K562 (cell line): Measurements from ENCODE around the gene TSPYL2. TPM values are rescaled to one million over a fixed set of nuclear protein-coding genes. Genes with fewer than 3 reads are reported as not detected.

Experiments used
- ATAC-seq: fragments of 200-7000 bp; cut with Tn5 transposase; 3 replicates; pipeline ENCODE4 v1.9.1; 2020; ENCODE audit warnings: moderate library complexity
- BruUV-seq: library from RNA; stranded (reverse); fragments of 400-500 nt; replicated peaks from 2 replicates; lab custom pipeline; 2021; lab: Mats Ljungman, UMichigan
- CTCF ChIA-PET: fragments of 300-600 bp; formaldehyde crosslinking; extraction: SDS; loops from one replicate; lab custom pipeline; 2021; ENCODE audit warnings: low intra/inter-chr PET ratio; lab: Yijun Ruan, JAX
- POLR2A ChIA-PET: fragments of 300-600, 350-650 bp; sonication (Branson Sonifier 250); formaldehyde crosslinking; extraction: SDS; loops from one replicate; lab custom pipeline; 2021; ENCODE audit warnings: antibody characterized with exemption, inconsistent platforms; lab: Yijun Ruan, JAX
- DNase-seq, 4 experiments: peaks; one replicate each; pipeline versions ENCODE4 v3.0.0 to v3.0.0-alpha.2; 2011 to 2018; ENCODE audit warnings: low spot score in 3 of 4, mixed read lengths in 3 of 4; ENCODE audit errors: extremely low read depth in 1 of 4
- FAIRE-seq: peaks from 2 replicates; lab custom pipeline; 2011; peaks lifted over from hg19 to GRCh38; lab: Jason Lieb, UNC
- H2AFZ ChIP-seq: 2 replicates; pipeline ENCODE4 v1.6.0; 2011; ENCODE audit warnings: low read depth, low read length, control low read depth, inconsistent platforms
- H3K27ac ChIP-seq: fragments of 200-600 bp; 3 replicates; pipeline ENCODE4 v1.8.0; 2011; ENCODE audit warnings: low read depth, mild to moderate bottlenecking, control low read depth, inconsistent platforms, low read length, moderate library complexity, mixed read lengths; ENCODE audit errors: extremely low read depth
- H3K27me3 ChIP-seq, 2 experiments: fragments of 300-600 bp in 1 of 2; 2 replicates in 1 of 2; 3 replicates in 1 of 2; pipeline versions ENCODE4 v1.6.0 to v1.8.0; 2011; ENCODE audit warnings: inconsistent platforms in 2 of 2, low read length in 2 of 2, mild to moderate bottlenecking in 1 of 2, mixed read lengths in 1 of 2, moderate library complexity in 1 of 2; ENCODE audit not compliant: control insufficient read depth in 2 of 2, insufficient read depth in 2 of 2
- H3K36me3 ChIP-seq: fragments of 300-600 bp; 3 replicates; pipeline ENCODE4 v1.8.0; 2011; ENCODE audit warnings: mild to moderate bottlenecking, low read length, inconsistent platforms; ENCODE audit not compliant: control insufficient read depth, insufficient read depth
- H3K4me1 ChIP-seq, 2 experiments: fragments of 200-600 bp in 1 of 2; replicated peaks in 1 of 2; 2 replicates in 1 of 2; 3 replicates in 1 of 2; pipeline versions ENCODE4 v1.5.1 to v1.8.0; 2011; ENCODE audit warnings: inconsistent platforms in 2 of 2, low read length in 2 of 2, mild to moderate bottlenecking in 1 of 2, mixed read lengths in 1 of 2, moderate library complexity in 1 of 2; ENCODE audit not compliant: control insufficient read depth in 2 of 2, insufficient read depth in 2 of 2
- H3K4me2 ChIP-seq: 2 replicates; pipeline ENCODE4 v1.6.1; 2011; ENCODE audit warnings: low read length, control low read depth, inconsistent platforms, mixed read lengths; ENCODE audit not compliant: insufficient read depth
- H3K4me3 ChIP-seq: fragments of 200-600 bp; sonication (generic), shearing (Covaris generic); 2 replicates; pipeline ENCODE4 v1.5.1; 2016; ENCODE audit warnings: control low read depth, inconsistent platforms
- H3K79me2 ChIP-seq: fragments of 200-600 bp; 3 replicates; pipeline ENCODE4 v1.8.0; 2011; ENCODE audit warnings: low read length, inconsistent platforms; ENCODE audit not compliant: control insufficient read depth, insufficient read depth
- H3K9ac ChIP-seq, 2 experiments: 2 replicates each; pipeline versions ENCODE4 v1.6.0 to v1.6.1; 2011; ENCODE audit warnings: low read depth in 2 of 2, low read length in 2 of 2, control low read depth in 1 of 2, inconsistent platforms in 1 of 2, mild to moderate bottlenecking in 1 of 2, mixed read lengths in 1 of 2; ENCODE audit not compliant: insufficient read depth in 1 of 2
- H3K9me1 ChIP-seq: one replicate; pipeline ENCODE4 v1.6.0; 2011; ENCODE audit warnings: inconsistent platforms, mild to moderate bottlenecking, low read length, moderate library complexity; ENCODE audit not compliant: control insufficient read depth, insufficient read depth
- H3K9me3 ChIP-seq: replicated peaks from 2 replicates; pipeline ENCODE4 v1.5.1; 2011; ENCODE audit warnings: low read depth, low read length, inconsistent platforms; ENCODE audit not compliant: control insufficient read depth, insufficient read depth
- H4K20me1 ChIP-seq: replicated peaks from 2 replicates; pipeline ENCODE4 v1.6.1; 2011; ENCODE audit warnings: low read length, inconsistent platforms, mixed read lengths; ENCODE audit not compliant: control insufficient read depth, insufficient read depth
- CBX8 ChIP-seq: fragments of 200-600 bp; sonication (generic); IDR thresholded peaks from 2 replicates; pipeline ENCODE4 v1.6.1; 2012; ENCODE audit warnings: borderline replicate concordance, mixed run types, low read depth, mild to moderate bottlenecking, moderate library complexity, mixed read lengths, low read length, control low read depth, inconsistent platforms; ENCODE audit not compliant: poor library complexity, severe bottlenecking; ENCODE audit errors: extremely low read depth
- CREM ChIP-seq: IDR thresholded peaks from 2 replicates; pipeline ENCODE4 v1.6.1; 2014; ENCODE audit warnings: antibody characterized with exemption, low read depth
- DPF2 ChIP-seq: fragments of 450-650 bp; IDR thresholded peaks from 2 replicates; pipeline ENCODE4 v1.6.1; 2016
- FOXK1 ChIP-seq: sonication (generic); formaldehyde crosslinking; IDR thresholded peaks from 2 replicates; pipeline ENCODE4 v1.8.0; 2022; ENCODE audit warnings: missing genetic modification reagents, mild to moderate bottlenecking, borderline replicate concordance
- PML ChIP-seq: IDR thresholded peaks from 2 replicates; pipeline ENCODE4 v1.6.1; 2012; ENCODE audit warnings: low read length, inconsistent platforms
- RAD21 ChIP-seq, 2 experiments: fragments of 250-450 bp in 1 of 2; fragments of 450-650 bp in 1 of 2; sonication (Bioruptor Pico) in 1 of 2; formaldehyde crosslinking in 1 of 2; IDR thresholded peaks in 1 of 2; conservative IDR thresholded peaks in 1 of 2; 2 replicates each; pipeline versions ENCODE4 v1.4.0 to v1.8.0; 2020 to 2022; ENCODE audit warnings: mild to moderate bottlenecking in 2 of 2, moderate library complexity in 1 of 2
- RBBP5 ChIP-seq: fragments of 200-600 bp; sonication (generic); IDR thresholded peaks from 2 replicates; pipeline ENCODE4 v1.6.1; 2012; ENCODE audit warnings: borderline replicate concordance, mild to moderate bottlenecking, low read length, control low read depth, inconsistent platforms; ENCODE audit not compliant: insufficient read depth, poor library complexity, severe bottlenecking
- RBM14 ChIP-seq: fragments of 200-400 bp; formaldehyde crosslinking; IDR thresholded peaks from 2 replicates; pipeline ENCODE4 v1.6.1; 2018; ENCODE audit warnings: low read depth, mild to moderate bottlenecking, low read length, moderate library complexity, borderline replicate concordance; ENCODE audit not compliant: insufficient read depth
- SAP30 ChIP-seq: fragments of 200-600 bp; sonication (generic); IDR thresholded peaks from 2 replicates; pipeline ENCODE4 v1.6.1; 2012; ENCODE audit warnings: borderline replicate concordance, low read depth, mild to moderate bottlenecking, moderate library complexity, low read length, control low read depth, inconsistent platforms; ENCODE audit not compliant: insufficient read depth, poor library complexity, severe bottlenecking
- TAF9B ChIP-seq: fragments of 450-650 bp; IDR thresholded peaks from 2 replicates; pipeline ENCODE4 v1.6.1; 2018; ENCODE audit warnings: mild to moderate bottlenecking; ENCODE audit not compliant: partially characterized antibody
- XRCC5 ChIP-seq: fragments of 200-400 bp; formaldehyde crosslinking; IDR thresholded peaks from 2 replicates; pipeline ENCODE4 v1.6.1; 2017; ENCODE audit warnings: low read depth, mild to moderate bottlenecking, low read length
- ZNF184 ChIP-seq: sonication (generic); formaldehyde crosslinking; IDR thresholded peaks from 2 replicates; pipeline ENCODE4 v1.5.0; 2020; ENCODE audit warnings: missing genetic modification reagents
- ZNF324 ChIP-seq: fragments of 250-450 bp; sonication (Bioruptor Pico); IDR thresholded peaks from 2 replicates; pipeline ENCODE4 v1.4.0; 2020; ENCODE audit warnings: mild to moderate bottlenecking
- ZNF561 ChIP-seq: fragments of 450-650 bp; formaldehyde crosslinking; conservative IDR thresholded peaks from 2 replicates; pipeline ENCODE4 v1.4.0; 2020; ENCODE audit warnings: mild to moderate bottlenecking, moderate library complexity
- ZSCAN29 ChIP-seq: fragments of 450-650 bp; IDR thresholded peaks from 2 replicates; pipeline ENCODE4 v1.6.1; 2017
- WGBS: fragments of 100-300 bp; shearing (Covaris generic); methylation state at CpG from one replicate; pipeline ENCODE4 v1.1.6; 2016; ENCODE audit warnings: low coverage, mixed read lengths; ENCODE audit not compliant: insufficient coverage; ENCODE audit errors: missing lambda C conversion rate; 5-methylcytosine and 5-hydroxymethylcytosine counted together
- in situ Hi-C: fragments of 300-500 bp; cut with MboI; formaldehyde crosslinking; loops from 4 replicates; pipeline ENCODE4 v1.15.0; 2018; ENCODE audit warnings: inconsistent platforms, mixed read lengths
- intact Hi-C: fragments of 100-400 bp; cut with micrococcal nuclease; formaldehyde crosslinking; loops from 2 replicates; pipeline ENCODE4 v1.14.2; 2022
- polyA plus RNA-seq, 8 experiments: library from polyadenylated mRNA; depleted of rRNA in 4 of 8; stranded (reverse) in 5 of 8; unstranded in 3 of 8; fragments of >200 nt; fragmentation: Nextera tagmentation in 2 of 8; fragmentation: Illumina TruSeq in 1 of 8; extraction: Ambion mirVana in 2 of 8; extraction: Trizol in 1 of 8; gene quantifications; 2 replicates each; pipeline versions ENCODE4 v1.2.1 to v1.2.3, GENCODE V29; 2011 to 2014; ENCODE audit warnings: inconsistent platforms in 1 of 8, missing spikeins in 1 of 8
- total RNA-seq, 7 experiments: library from RNA; depleted of rRNA in 6 of 7; stranded (reverse); fragments of >200 nt in 6 of 7; fragmentation: Illumina TruSeq in 2 of 7; extraction: Trizol in 2 of 7; gene quantifications; 2 replicates each; pipeline versions ENCODE4 v1.2.1 to v1.2.3, GENCODE V29; 2011 to 2021; ENCODE audit warnings: low replicate concordance in 1 of 7
- TF ChIP-seq, protein P1 (sequence below): sonication (generic); formaldehyde crosslinking; IDR thresholded peaks from 2 replicates; pipeline ENCODE4 v1.8.1; 2023; ENCODE audit warnings: missing genetic modification reagents, mild to moderate bottlenecking, borderline replicate concordance

Gene TSPYL2
- total and polyA plus RNA-seq, 9 of the 15 experiments (the other 6 are each of a cell fraction or from before 2014, with no cell fraction given) = 0.41 to 20.0 (median 10.8) TPM

DNA sequence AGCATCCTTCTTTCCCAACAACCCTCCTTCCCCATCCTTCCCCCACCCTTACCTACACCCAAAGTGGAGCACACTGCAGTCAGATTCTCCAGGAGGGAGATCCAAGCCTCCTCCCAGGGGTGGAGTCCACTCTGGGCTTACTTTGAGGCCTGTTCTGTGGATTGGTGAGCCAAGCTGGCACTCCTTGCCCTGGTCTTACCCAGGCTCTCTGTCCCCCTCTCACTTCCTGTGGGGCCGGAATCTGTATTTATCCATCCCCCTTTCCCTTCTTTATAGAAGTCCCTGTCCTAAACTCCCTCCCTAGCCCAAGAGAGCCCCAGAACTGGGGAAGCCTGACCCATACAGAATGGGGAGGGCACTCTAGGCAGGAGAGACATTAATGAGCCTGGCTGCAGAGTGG is 3.2 kb upstream of the TSPYL2 start:
- Histone ChIP-seq H3K79me2 (peaks cover 10% of the 10 kb centered on the region), H3K9ac (no peak overlapping the region), H3K27ac (no peak overlapping the region), H3K27me3 (no peaks in the 10 kb centered on the region; a peak in 1 of 5 replicates), H3K4me1 (peaks cover 0 to 20% of the 10 kb centered on the region in 2 experiments; a peak in 3 of 5 replicates), H3K9me1 (no peaks in the 10 kb centered on the region), H2AFZ (no peak overlapping the region), H3K9me3 (no peaks in the 10 kb centered on the region), H3K4me2 (no peak overlapping the region), H4K20me1 (0 out of 2 replicates have a peak, but pooled peaks cover 3% of the 10 kb centered on the region), H3K4me3 (no peak overlapping the region), H3K36me3 (peaks cover 2% of the 10 kb centered on the region; the same call in 1 of the 3 replicates)
- intact Hi-C loops = loop anchor here (10.0 kb wide), 1 partner anchor 146 kb away; the partner anchor contains the start of gene KDM5C
- BruUV-seq = no TSS peak
- FAIRE-seq (no peak), DNase-seq (no peak), ATAC-seq (no peak)
- 0% methylated on average over 1 of the region's 1 CpG for WGBS
- in situ Hi-C loops = no loop called here
- ChIA-PET POLR2A (no interaction called here), CTCF (no interaction called here)
- TF ChIP-seq ZNF184 (CRISPR knock-in tag) = no peak
- TF ChIP-seq RBM14 = no peak
- TF ChIP-seq DPF2 = no peak
- TF ChIP-seq, protein P1, sequence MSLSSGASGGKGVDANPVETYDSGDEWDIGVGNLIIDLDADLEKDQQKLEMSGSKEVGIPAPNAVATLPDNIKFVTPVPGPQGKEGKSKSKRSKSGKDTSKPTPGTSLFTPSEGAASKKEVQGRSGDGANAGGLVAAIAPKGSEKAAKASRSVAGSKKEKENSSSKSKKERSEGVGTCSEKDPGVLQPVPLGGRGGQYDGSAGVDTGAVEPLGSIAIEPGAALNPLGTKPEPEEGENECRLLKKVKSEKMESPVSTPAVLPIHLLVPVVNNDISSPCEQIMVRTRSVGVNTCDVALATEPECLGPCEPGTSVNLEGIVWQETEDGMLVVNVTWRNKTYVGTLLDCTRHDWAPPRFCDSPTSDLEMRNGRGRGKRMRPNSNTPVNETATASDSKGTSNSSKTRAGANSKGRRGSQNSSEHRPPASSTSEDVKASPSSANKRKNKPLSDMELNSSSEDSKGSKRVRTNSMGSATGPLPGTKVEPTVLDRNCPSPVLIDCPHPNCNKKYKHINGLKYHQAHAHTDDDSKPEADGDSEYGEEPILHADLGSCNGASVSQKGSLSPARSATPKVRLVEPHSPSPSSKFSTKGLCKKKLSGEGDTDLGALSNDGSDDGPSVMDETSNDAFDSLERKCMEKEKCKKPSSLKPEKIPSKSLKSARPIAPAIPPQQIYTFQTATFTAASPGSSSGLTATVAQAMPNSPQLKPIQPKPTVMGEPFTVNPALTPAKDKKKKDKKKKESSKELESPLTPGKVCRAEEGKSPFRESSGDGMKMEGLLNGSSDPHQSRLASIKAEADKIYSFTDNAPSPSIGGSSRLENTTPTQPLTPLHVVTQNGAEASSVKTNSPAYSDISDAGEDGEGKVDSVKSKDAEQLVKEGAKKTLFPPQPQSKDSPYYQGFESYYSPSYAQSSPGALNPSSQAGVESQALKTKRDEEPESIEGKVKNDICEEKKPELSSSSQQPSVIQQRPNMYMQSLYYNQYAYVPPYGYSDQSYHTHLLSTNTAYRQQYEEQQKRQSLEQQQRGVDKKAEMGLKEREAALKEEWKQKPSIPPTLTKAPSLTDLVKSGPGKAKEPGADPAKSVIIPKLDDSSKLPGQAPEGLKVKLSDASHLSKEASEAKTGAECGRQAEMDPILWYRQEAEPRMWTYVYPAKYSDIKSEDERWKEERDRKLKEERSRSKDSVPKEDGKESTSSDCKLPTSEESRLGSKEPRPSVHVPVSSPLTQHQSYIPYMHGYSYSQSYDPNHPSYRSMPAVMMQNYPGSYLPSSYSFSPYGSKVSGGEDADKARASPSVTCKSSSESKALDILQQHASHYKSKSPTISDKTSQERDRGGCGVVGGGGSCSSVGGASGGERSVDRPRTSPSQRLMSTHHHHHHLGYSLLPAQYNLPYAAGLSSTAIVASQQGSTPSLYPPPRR (CRISPR knock-in tag) = no peak
- TF ChIP-seq TAF9B = no peak
- no peak for TF ChIP-seq XRCC5
- no peak for TF ChIP-seq ZSCAN29
- no peak for TF ChIP-seq CREM
- TF ChIP-seq SAP30 = no peak
- TF ChIP-seq ZNF324 = no peak
- no peak for TF ChIP-seq RAD21 (CRISPR knock-in tag; conservative IDR thresholded peaks at IDR 0.05 in 1 of 2, IDR thresholded peaks at IDR 0.05 in 1 of 2)
- TF ChIP-seq PML = no peak
- TF ChIP-seq CBX8 = no peak
- TF ChIP-seq RBBP5 = no peak
- no peak for TF ChIP-seq ZNF561 (CRISPR knock-in tag)
- TF ChIP-seq FOXK1 (CRISPR knock-in tag) = no peak
